Esophagus squamous epithelium (tissue), 5 donors: ENCODE data around the gene ABT1. TPM values are rescaled to one million over a fixed set of nuclear protein-coding genes. Genes with fewer than 3 reads are reported as not detected.

Experiments
- DNase-seq: peaks from one replicate; lab custom pipeline; 2025; lab: John Stamatoyannopoulos, UW
- H3K27ac ChIP-seq, 4 donors: fragments of 200-600 bp; sonication (generic); one replicate each; pipeline ENCODE4 v1.5.1; 2016 to 2019; ENCODE audit warnings: mild to moderate bottlenecking in 1 of 4
- H3K27me3 ChIP-seq, 4 donors: fragments of 200-600 bp; sonication (generic); 1 replicate in 3 of 4; 2 replicates in 1 of 4; pipeline versions ENCODE4 v1.5.1 to v1.6.0; 2017 to 2021; ENCODE audit warnings: antibody characterized with exemption in 1 of 4
- H3K36me3 ChIP-seq, 3 donors: fragments of 200-600 bp; sonication (generic); one replicate each; pipeline ENCODE4 v1.5.1; 2016 to 2019
- H3K4me1 ChIP-seq, 3 donors: fragments of 200-600 bp; sonication (generic); one replicate each; pipeline ENCODE4 v1.5.1; 2017 to 2019
- H3K4me3 ChIP-seq, 4 donors: fragments of 200-600 bp; sonication (generic); 1 replicate in 3 of 4; 2 replicates in 1 of 4; pipeline ENCODE4 v1.5.1; 2016 to 2019; ENCODE audit warnings: mild to moderate bottlenecking in 2 of 4, moderate library complexity in 1 of 4
- H3K9me3 ChIP-seq, 3 donors: fragments of 200-600 bp; sonication (generic); one replicate each; pipeline ENCODE4 v1.5.1; 2016 to 2019
- POLR2A ChIP-seq, 4 donors: fragments of 450-650 bp; IDR thresholded peaks; one replicate each; pipeline ENCODE4 v1.6.1; 2017; ENCODE audit warnings: antibody characterized with exemption in 4 of 4, mild to moderate bottlenecking in 4 of 4, moderate library complexity in 3 of 4
- WGBS, 2 donors: methylation state at CpG; one replicate each; pipeline ENCODE4 v1.1.5; 2018; 5-methylcytosine and 5-hydroxymethylcytosine counted together
- intact Hi-C: fragments of 100-400 bp; cut with DNase I; formaldehyde crosslinking; loops from one replicate; pipeline ENCODE4 v1.15.0; 2022
- total RNA-seq, 4 donors: library from RNA; depleted of rRNA; stranded (reverse); fragments of >200 nt; gene quantifications; one replicate each; pipeline ENCODE4 v1.1.0, GENCODE V29; 2016
- TF ChIP-seq, protein P1 (sequence below), 6 experiments: fragments of 450-650 bp in 4 of 6; fragments of 200-600 bp in 2 of 6; sonication (generic) in 2 of 6; IDR thresholded peaks; one replicate each; pipeline ENCODE4 v1.5.1; 2016 to 2019; ENCODE audit warnings: antibody characterized with exemption in 6 of 6, mild to moderate bottlenecking in 4 of 6, moderate library complexity in 4 of 6
- donor health status: DM: yes; HTN: yes; CAD: no.

ABT1 gene
- total RNA-seq, 4 donors from 2014 or later: 16.0 to 23.5 (median 17.1) TPM

DNA sequence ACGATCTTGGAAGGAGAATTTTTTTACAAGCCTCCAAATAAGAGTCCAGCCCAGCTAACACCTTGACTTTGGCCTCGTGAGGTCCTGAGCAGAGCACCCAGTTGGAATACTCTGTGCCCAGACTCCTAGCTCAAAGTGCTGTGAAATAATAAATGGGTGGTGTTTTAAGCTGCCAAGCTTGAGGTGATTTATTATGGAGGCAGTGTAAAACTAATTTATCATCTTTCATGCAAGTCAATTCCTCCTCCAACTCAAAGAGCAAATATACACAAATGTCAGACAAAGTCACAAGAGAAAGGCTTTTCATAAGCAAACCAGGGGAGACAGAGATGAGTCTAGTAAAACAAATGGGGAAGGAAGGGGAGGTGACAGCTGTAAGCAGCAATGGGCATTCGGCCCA lies 12.7 kb downstream of the ABT1 start:
- DNase-seq: no peak
- Histone ChIP-seq H3K27ac (no peak overlapping the region), H3K27me3 (peaks cover 0 to 36% (median 10%) of the 10 kb centered on the region in 4 donors), H3K36me3 (no peaks in the 10 kb centered on the region), H3K9me3 (no peaks in the 10 kb centered on the region), H3K4me1 (peaks cover 8 to 11% (median 10%) of the 10 kb centered on the region in 3 donors), H3K4me3 (no peak overlapping the region)
- intact Hi-C loops: loop anchor here (10.0 kb wide), 1 partner anchor 475 kb away; no protein-coding TSS in a partner anchor
- TF ChIP-seq, protein P1, sequence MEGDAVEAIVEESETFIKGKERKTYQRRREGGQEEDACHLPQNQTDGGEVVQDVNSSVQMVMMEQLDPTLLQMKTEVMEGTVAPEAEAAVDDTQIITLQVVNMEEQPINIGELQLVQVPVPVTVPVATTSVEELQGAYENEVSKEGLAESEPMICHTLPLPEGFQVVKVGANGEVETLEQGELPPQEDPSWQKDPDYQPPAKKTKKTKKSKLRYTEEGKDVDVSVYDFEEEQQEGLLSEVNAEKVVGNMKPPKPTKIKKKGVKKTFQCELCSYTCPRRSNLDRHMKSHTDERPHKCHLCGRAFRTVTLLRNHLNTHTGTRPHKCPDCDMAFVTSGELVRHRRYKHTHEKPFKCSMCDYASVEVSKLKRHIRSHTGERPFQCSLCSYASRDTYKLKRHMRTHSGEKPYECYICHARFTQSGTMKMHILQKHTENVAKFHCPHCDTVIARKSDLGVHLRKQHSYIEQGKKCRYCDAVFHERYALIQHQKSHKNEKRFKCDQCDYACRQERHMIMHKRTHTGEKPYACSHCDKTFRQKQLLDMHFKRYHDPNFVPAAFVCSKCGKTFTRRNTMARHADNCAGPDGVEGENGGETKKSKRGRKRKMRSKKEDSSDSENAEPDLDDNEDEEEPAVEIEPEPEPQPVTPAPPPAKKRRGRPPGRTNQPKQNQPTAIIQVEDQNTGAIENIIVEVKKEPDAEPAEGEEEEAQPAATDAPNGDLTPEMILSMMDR (IDR thresholded peaks at IDR 0.05): no peak
- no peak for TF ChIP-seq POLR2A (IDR thresholded peaks at IDR 0.05)
- WGBS, 2 donors: 61 to 69% methylated on average over 3 of the region's 3 CpGs

DNA sequence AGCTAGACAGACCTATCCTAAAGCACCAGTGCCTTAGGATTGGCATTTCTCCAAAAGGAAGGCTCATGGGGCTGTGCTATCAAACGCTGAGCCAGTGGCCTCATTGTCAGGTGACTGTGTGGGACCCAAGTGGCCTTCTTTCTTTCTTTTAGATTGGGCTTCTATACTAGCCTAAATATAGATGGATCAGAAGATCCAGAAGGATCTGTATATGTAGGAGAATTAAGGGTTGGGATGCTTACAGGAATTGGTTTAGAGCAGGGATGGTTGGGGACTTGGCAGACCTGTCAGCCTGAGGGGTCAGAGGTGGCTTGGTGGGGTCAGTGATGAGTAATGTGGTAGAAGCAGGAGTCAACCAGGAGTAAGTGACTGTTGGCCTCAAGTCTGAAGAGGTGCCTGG lies 14.8 kb downstream of the ABT1 start:
- no peak for DNase-seq
- TF ChIP-seq, protein P1 (IDR thresholded peaks at IDR 0.05): no peak
- TF ChIP-seq POLR2A (IDR thresholded peaks at IDR 0.05): no peak
- Histone ChIP-seq H3K27me3 (peaks cover 0 to 57% (median 14%) of the 10 kb centered on the region in 4 donors), H3K27ac (no peak overlapping the region), H3K36me3 (no peaks in the 10 kb centered on the region), H3K9me3 (no peaks in the 10 kb centered on the region), H3K4me1 (peaks cover 8 to 13% (median 10%) of the 10 kb centered on the region in 3 donors), H3K4me3 (no peak overlapping the region)
- 57 to 67% methylated on average over 1 of the region's 1 CpG for WGBS, 2 donors
- intact Hi-C loops: no loop called here

- intact Hi-C loops: no loop called here
- no peaks in the 10 kb centered on the region for H3K36me3 ChIP-seq
- no peak for TF ChIP-seq POLR2A (IDR thresholded peaks at IDR 0.05)
- H3K9me3 ChIP-seq: peaks cover 0 to 5% (median 0%) of the 10 kb centered on the region in 3 donors
- DNase-seq: no peak
- H3K4me1 ChIP-seq: peaks cover 8 to 13% (median 10%) of the 10 kb centered on the region in 3 donors
- peaks cover 0 to 71% (median 14%) of the 10 kb centered on the region in 4 donors for H3K27me3 ChIP-seq
- H3K27ac ChIP-seq: no peak overlapping the region
- 72 to 76% methylated on average over 7 to 15 of the region's 19 CpGs for WGBS, 2 donors
- H3K4me3 ChIP-seq: peak overlapping the region in 1 of 4 donors; percentile 55
Observed at GRCh38 chr6:26613201-26613600, 16.4 kb downstream of the ABT1 start.

GRCh38 chr6:26613689-26614683 lies 17.2 kb downstream of the ABT1 start:
- no peaks in the 10 kb centered on the region for H3K36me3 ChIP-seq
- TF ChIP-seq POLR2A (IDR thresholded peaks at IDR 0.05): no peak
- TF ChIP-seq, protein P1 (IDR thresholded peaks at IDR 0.05): no peak
- H3K27ac ChIP-seq: no peak overlapping the region
- peak overlapping the region in 3 of 4 donors; percentile 30 to 55 (median 30) for H3K4me3 ChIP-seq
- intact Hi-C loops: no loop called here
- DNase-seq: no peak
- peaks cover 8 to 13% (median 10%) of the 10 kb centered on the region in 3 donors for H3K4me1 ChIP-seq
- WGBS, 2 donors: 22 to 39% methylated on average over 22 to 28 of the region's 68 CpGs
- H3K9me3 ChIP-seq: peaks cover 0 to 5% (median 0%) of the 10 kb centered on the region in 3 donors
- peaks cover 0 to 75% (median 14%) of the 10 kb centered on the region in 4 donors for H3K27me3 ChIP-seq

- Histone ChIP-seq H3K4me3 (no peak overlapping the region), H3K27me3 (peaks cover 0 to 2% (median 0%) of the 10 kb centered on the region in 4 donors), H3K4me1 (no peaks in the 10 kb centered on the region), H3K36me3 (no peaks in the 10 kb centered on the region), H3K27ac (no peak overlapping the region), H3K9me3 (no peaks in the 10 kb centered on the region)
- no peak for TF ChIP-seq POLR2A (IDR thresholded peaks at IDR 0.05)
- TF ChIP-seq, protein P1 (IDR thresholded peaks at IDR 0.05): no peak
- intact Hi-C loops: no loop called here
- WGBS, 2 donors: 0 to 95% methylated on average over 1 of the region's 1 CpG
- DNase-seq: no peak
Observed at GRCh38 chr6:26623339-26623859, 26.6 kb downstream of the ABT1 start.
